Measurements from ENCODE around the gene RAMP1.
"Not testable (repeated sequence)": the region's sequence is repeated elsewhere in the genome, so short reads cannot be mapped to it uniquely, and the experiment has no call there.

Gene RAMP1

GRCh38 chr2:237863689-237864443, 4.4 kb downstream of the RAMP1 start:
- no peak for DNase-seq (ENCODE audit: low spot score)

- DNase-seq (ENCODE audit: low spot score): no peak
These were observed 5.1 kb downstream of the RAMP1 start for GRCh38 chr2:237864444-237864931.

GRCh38 chr2:237864940-237865622, 5.7 kb downstream of the RAMP1 start:
- no peak for DNase-seq (ENCODE audit: low spot score)

- DNase-seq (ENCODE audit: low spot score): peak; percentile 13
These were observed 6.2 kb downstream of the RAMP1 start for GRCh38 chr2:237865623-237866041.

- DNase-seq (ENCODE audit: low spot score): peak; percentile 37
These were observed 6.7 kb downstream of the RAMP1 start for GRCh38 chr2:237866101-237866621.

GRCh38 chr2:237867465-237867864, 8.0 kb downstream of the RAMP1 start:
- DNase-seq (ENCODE audit: low spot score): no peak

GRCh38 chr2:237868074-237868473, 8.7 kb downstream of the RAMP1 start:
- not testable (repeated sequence) for DNase-seq (ENCODE audit: low spot score)

GRCh38 chr2:237868631-237869342, 9.4 kb downstream of the RAMP1 start:
- no peak for DNase-seq (ENCODE audit: low spot score)

- no peak for DNase-seq (ENCODE audit: low spot score)
These were observed 10.1 kb downstream of the RAMP1 start for GRCh38 chr2:237869343-237870102.

GRCh38 chr2:237870126-237870525, 10.7 kb downstream of the RAMP1 start:
- no peak for DNase-seq (ENCODE audit: low spot score)

GRCh38 chr2:237870754-237871651, 11.6 kb downstream of the RAMP1 start:
- no peak for DNase-seq (ENCODE audit: low spot score)

GRCh38 chr2:237872178-237872887, 12.9 kb downstream of the RAMP1 start:
- no peak for DNase-seq (ENCODE audit: low spot score)

- no peak for DNase-seq (ENCODE audit: low spot score)
These were observed 14.0 kb downstream of the RAMP1 start for GRCh38 chr2:237873421-237873831.

- no peak for DNase-seq (ENCODE audit: low spot score)
These were observed 14.6 kb downstream of the RAMP1 start for GRCh38 chr2:237873897-237874551.

- no peak for DNase-seq (ENCODE audit: low spot score)
These were observed 15.2 kb downstream of the RAMP1 start for GRCh38 chr2:237874585-237875161.

- no peak for DNase-seq (ENCODE audit: low spot score)
These were observed 16.0 kb downstream of the RAMP1 start for GRCh38 chr2:237875256-237876060.

- no peak for DNase-seq (ENCODE audit: low spot score)
These were observed 16.7 kb downstream of the RAMP1 start for GRCh38 chr2:237876061-237876526.

- no peak for DNase-seq (ENCODE audit: low spot score)
These were observed 17.1 kb downstream of the RAMP1 start for GRCh38 chr2:237876532-237876931.
